Measurements from ENCODE around the gene MORN5.

DNA sequence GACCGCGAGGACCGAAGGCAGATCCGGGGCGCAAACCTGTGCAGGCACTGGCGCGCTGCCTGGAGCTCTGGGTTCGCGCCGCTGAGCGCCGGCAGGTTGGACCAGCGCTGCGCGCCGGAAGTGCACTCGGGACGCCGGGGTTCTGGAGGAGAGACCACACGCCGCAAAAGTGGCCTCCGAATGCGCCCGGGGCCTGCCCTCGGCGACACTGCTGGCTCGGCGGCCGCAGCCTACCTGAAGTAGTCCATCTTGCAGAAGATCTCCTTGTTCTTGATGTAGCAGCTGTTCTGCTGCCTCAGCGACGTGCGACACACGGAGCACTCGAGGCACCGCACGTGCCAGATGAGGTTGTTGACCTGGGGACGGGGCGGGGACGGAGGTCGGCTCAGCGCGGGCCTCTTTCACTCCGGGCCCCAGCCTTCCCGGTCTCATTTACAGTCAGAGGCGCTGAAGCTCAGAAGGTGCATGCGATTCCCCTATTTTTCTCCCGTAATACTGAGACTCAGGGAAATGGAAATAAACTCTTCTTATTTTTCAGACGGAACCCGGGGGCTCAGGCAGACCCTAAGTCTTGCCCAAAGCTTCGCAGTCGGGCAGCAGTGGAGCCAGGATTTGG lies 66.5 kb downstream of the MORN5 start:
- TF ChIP-seq, protein P1, sequence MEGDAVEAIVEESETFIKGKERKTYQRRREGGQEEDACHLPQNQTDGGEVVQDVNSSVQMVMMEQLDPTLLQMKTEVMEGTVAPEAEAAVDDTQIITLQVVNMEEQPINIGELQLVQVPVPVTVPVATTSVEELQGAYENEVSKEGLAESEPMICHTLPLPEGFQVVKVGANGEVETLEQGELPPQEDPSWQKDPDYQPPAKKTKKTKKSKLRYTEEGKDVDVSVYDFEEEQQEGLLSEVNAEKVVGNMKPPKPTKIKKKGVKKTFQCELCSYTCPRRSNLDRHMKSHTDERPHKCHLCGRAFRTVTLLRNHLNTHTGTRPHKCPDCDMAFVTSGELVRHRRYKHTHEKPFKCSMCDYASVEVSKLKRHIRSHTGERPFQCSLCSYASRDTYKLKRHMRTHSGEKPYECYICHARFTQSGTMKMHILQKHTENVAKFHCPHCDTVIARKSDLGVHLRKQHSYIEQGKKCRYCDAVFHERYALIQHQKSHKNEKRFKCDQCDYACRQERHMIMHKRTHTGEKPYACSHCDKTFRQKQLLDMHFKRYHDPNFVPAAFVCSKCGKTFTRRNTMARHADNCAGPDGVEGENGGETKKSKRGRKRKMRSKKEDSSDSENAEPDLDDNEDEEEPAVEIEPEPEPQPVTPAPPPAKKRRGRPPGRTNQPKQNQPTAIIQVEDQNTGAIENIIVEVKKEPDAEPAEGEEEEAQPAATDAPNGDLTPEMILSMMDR (conservative IDR thresholded peaks at IDR 0.05 in 1 of 2, IDR thresholded peaks at IDR 0.05 in 1 of 2; ENCODE audit: low read depth in 1 of 2, low read length in 2 of 2) = no peak
- TF ChIP-seq EZH2 (IDR thresholded peaks at IDR 0.05; ENCODE audit: low read length, missing control alignments) = peak; percentile 78

Measured in fibroblast of lung (primary cell).